HFFc6 (cell line): ENCODE results near the gene FUT3. TPM values are rescaled to one million over a fixed set of nuclear protein-coding genes. Genes with fewer than 3 reads are reported as not detected.

Experiments used
- DNase-seq: peaks from one replicate; pipeline ENCODE4 v3.0.0-alpha.2; 2018
- H3K27ac Mint-ChIP-seq: 2 replicates; pipeline ENCODE4 v1.8.0; 2020; ENCODE audit warnings: mild to moderate bottlenecking, mixed read lengths
- H3K27me3 Mint-ChIP-seq: 2 replicates; pipeline ENCODE4 v1.8.0; 2021; ENCODE audit warnings: mild to moderate bottlenecking, moderate library complexity, mixed read lengths; ENCODE audit not compliant: insufficient read depth
- H3K36me3 Mint-ChIP-seq: 2 replicates; pipeline ENCODE4 v1.8.0; 2021; ENCODE audit warnings: low read depth, mixed read lengths
- H3K4me1 Mint-ChIP-seq: 2 replicates; pipeline ENCODE4 v1.8.0; 2020; ENCODE audit warnings: low read depth, mixed read lengths
- H3K4me3 Mint-ChIP-seq: 2 replicates; pipeline ENCODE4 v1.8.0; 2020; ENCODE audit warnings: mild to moderate bottlenecking, moderate library complexity, mixed read lengths
- H3K9me3 Mint-ChIP-seq: 2 replicates; pipeline ENCODE4 v1.8.0; 2020; ENCODE audit warnings: mild to moderate bottlenecking, mixed read lengths
- CTCF ChIP-seq: fragments of 200-600 bp; sonication (generic); IDR thresholded peaks from 2 replicates; pipeline ENCODE4 v1.5.0; 2021; ENCODE audit warnings: antibody characterized with exemption, mild to moderate bottlenecking
- total RNA-seq, 6 experiments: library from RNA; stranded (reverse); fragmentation: NEBNext Ultra II Directional; extraction: Animal tissue kit (Norgen Biotek cat#: 25700); gene quantifications; 2 replicates in 1 of 6; 3 replicates in 5 of 6; pipeline ENCODE4 v1.2.3, GENCODE V29; 2021

Gene FUT3
- total RNA-seq, 6 experiments from 2014 or later, result not detected

GRCh38 chr19:5803752-5804515, 47.3 kb downstream of the FUT3 start:
- DNase-seq, result peak; percentile 73
- Mint-ChIP-seq H3K9me3 (no peaks in the 10 kb centered on the region), H3K36me3 (no peaks in the 10 kb centered on the region), H3K4me1 (peaks cover 12% of the 10 kb centered on the region; the same call in 1 of the 2 replicates), H3K27ac (no peak overlapping the region), H3K27me3 (peaks cover 28% of the 10 kb centered on the region), H3K4me3 (peak overlapping the region; percentile 69)
- TF ChIP-seq CTCF, result peak; percentile 93

- Mint-ChIP-seq H3K27me3 (peaks cover 29% of the 10 kb centered on the region), H3K4me3 (peak overlapping the region; percentile 69), H3K27ac (no peak overlapping the region), H3K9me3 (no peaks in the 10 kb centered on the region), H3K4me1 (peaks cover 12% of the 10 kb centered on the region; the same call in 1 of the 2 replicates), H3K36me3 (no peaks in the 10 kb centered on the region)
- no peak for DNase-seq
- no peak for TF ChIP-seq CTCF
Observed at GRCh38 chr19:5803441-5803751, 47.9 kb downstream of the FUT3 start.

- peak; percentile 13 for DNase-seq
- H3K9me3 Mint-ChIP-seq, result no peaks in the 10 kb centered on the region
- peaks cover 27% of the 10 kb centered on the region for H3K27me3 Mint-ChIP-seq
- H3K4me3 Mint-ChIP-seq, result peak overlapping the region; percentile 41; the same call in 1 of the 2 replicates
- H3K27ac Mint-ChIP-seq, result no peak overlapping the region
- peaks cover 12% of the 10 kb centered on the region; the same call in 1 of the 2 replicates for H3K4me1 Mint-ChIP-seq
- TF ChIP-seq CTCF, result no peak
- no peaks in the 10 kb centered on the region for H3K36me3 Mint-ChIP-seq
Observed at GRCh38 chr19:5801796-5802619, 49.2 kb downstream of the FUT3 start.

- no peak overlapping the region for H3K4me3 Mint-ChIP-seq
- no peaks in the 10 kb centered on the region for H3K36me3 Mint-ChIP-seq
- peaks cover 12% of the 10 kb centered on the region; the same call in 1 of the 2 replicates for H3K4me1 Mint-ChIP-seq
Observed at GRCh38 chr19:5800361-5801270, 50.6 kb downstream of the FUT3 start.

More at GRCh38 chr19:5800361-5801270, 50.6 kb downstream of the FUT3 start:
- Mint-ChIP-seq H3K9me3 (no peaks in the 10 kb centered on the region), H3K27me3 (peaks cover 20% of the 10 kb centered on the region), H3K27ac (no peak overlapping the region)
- no peak for DNase-seq
- TF ChIP-seq CTCF, result no peak
